ENCODE results near the gene ATF6.
A peak's percentile ranks its signal among the peaks of the same experiment; 100 is the strongest.

ATF6 gene

DNA sequence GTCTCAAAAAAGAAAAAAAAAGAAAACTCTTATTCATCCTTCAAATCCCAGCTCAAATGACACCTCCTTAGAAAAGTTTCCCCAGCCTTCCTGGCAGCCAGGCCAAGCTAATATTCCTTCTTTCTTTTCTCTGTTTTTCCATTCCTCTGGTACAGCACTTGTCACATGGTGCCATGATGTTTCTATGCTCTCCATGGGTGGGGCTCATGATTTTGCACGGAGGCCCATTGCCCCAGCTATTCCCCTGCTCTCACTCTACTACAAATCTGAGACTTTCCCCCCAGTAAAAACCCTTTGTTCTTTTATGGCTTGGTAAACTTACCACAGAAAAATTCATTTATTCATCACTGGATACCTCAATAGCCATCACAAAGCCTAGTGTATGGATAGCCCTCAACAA is 231.0 kb downstream of the ATF6 start:
- no peak overlapping the region for H3K27ac ChIP-seq
- TF ChIP-seq, protein P1, sequence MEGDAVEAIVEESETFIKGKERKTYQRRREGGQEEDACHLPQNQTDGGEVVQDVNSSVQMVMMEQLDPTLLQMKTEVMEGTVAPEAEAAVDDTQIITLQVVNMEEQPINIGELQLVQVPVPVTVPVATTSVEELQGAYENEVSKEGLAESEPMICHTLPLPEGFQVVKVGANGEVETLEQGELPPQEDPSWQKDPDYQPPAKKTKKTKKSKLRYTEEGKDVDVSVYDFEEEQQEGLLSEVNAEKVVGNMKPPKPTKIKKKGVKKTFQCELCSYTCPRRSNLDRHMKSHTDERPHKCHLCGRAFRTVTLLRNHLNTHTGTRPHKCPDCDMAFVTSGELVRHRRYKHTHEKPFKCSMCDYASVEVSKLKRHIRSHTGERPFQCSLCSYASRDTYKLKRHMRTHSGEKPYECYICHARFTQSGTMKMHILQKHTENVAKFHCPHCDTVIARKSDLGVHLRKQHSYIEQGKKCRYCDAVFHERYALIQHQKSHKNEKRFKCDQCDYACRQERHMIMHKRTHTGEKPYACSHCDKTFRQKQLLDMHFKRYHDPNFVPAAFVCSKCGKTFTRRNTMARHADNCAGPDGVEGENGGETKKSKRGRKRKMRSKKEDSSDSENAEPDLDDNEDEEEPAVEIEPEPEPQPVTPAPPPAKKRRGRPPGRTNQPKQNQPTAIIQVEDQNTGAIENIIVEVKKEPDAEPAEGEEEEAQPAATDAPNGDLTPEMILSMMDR (conservative IDR thresholded peaks at IDR 0.05; ENCODE audit: low read depth): no peak

DNA sequence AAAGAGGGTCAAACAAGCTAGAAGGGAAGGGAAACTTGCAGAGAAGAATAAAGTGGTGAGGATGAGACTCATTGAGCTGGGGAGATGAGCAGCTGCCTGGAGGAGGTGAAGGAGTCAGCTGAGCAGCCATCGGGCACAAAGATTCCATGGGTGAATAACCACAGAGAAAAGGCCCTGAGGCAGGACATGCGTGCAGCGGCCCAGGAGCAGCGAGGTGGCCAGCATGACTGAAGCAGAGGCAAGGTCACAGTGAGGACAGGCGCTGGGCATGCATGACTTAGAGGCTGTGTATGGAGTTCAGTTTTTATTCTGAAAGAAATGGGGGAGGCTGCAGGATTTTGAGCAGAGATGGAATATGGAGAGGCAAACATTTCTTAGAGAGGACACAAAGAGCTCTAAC is 232.7 kb downstream of the ATF6 start:
- no peak overlapping the region for H3K27ac ChIP-seq
- TF ChIP-seq, protein P1 (conservative IDR thresholded peaks at IDR 0.05; ENCODE audit: low read depth): no peak
- POLR2A ChIA-PET (ENCODE audit: low non-redundant PET): no interaction called here
- DNase-seq (ENCODE audit: low spot score): no peak
- CTCF ChIA-PET: no interaction called here

More for the DNA sequence above, 231.0 kb downstream of the ATF6 start:
- ChIA-PET POLR2A (ENCODE audit: low non-redundant PET) (no interaction called here), CTCF (interaction anchor here (0.7 kb wide), 1 partner anchor 182 kb away, joined by 3 read pairs; no protein-coding TSS in a partner anchor)
- no peak for DNase-seq (ENCODE audit: low spot score)

DNA sequence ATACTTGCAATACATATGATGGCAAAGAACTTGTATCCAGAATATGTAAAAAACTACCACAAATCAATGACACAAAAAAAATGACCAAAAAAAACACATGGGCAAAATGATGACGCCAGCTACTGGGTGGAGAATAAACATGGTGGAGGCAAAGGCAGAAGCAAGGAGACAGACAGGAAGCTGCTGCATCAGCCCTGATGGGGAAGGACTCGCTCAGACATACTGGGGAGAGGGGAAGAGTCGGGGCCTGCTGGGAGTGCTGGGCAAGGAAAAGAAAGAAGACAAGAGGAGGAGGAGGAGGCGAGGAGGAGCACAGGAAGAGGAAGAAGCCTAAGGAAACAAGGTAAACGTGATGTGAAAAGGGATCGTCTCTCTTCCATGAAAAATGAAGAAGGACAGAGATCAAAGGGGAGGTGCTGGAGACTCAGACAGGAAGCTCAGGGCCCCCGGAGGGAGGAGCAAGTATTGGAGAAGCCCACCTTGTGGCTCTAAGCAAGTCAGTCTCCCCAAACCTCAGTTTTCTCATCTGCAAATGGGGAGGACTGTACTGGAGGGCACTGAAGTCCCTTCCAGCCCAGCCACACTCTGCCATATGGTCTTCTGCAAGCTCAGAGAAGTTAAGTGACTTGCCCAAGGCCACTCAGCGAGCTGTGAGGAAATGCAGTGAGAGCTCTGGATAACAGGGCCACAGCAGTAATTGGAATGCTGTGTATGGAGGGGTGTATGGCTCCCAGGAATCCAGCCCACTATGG is 233.4 kb downstream of the ATF6 start:
- POLR2A ChIA-PET (ENCODE audit: low non-redundant PET): no interaction called here
- no peak for DNase-seq (ENCODE audit: low spot score)

DNA sequence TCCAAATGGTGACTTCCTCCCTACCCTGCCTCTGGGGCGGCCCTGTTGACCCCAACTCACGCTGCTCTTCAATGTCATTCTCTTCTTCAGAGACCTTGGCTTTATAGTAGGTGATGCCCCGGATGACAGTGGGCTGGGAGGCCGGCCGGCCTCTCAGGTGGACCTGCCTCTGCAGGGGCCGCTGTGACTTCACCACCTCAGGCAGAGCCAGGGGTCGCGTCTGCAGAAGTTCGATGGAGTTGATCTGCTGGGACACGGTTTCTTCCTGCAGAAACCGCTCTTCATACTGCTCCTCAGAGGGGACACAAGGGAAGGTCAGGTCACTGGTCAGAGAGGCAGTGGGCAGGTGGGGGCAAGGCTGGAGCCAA is 233.9 kb downstream of the ATF6 start:
- ChIA-PET CTCF (interaction anchor here (0.8 kb wide), 1 partner anchor 169 kb away, joined by 4 read pairs; no protein-coding TSS in a partner anchor), POLR2A (ENCODE audit: low non-redundant PET) (no interaction called here)
- DNase-seq (ENCODE audit: low spot score): no peak
- no peak overlapping the region for H3K27ac ChIP-seq
- TF ChIP-seq, protein P1 (conservative IDR thresholded peaks at IDR 0.05; ENCODE audit: low read depth): no peak

More for the DNA sequence above, 233.4 kb downstream of the ATF6 start:
- no peak overlapping the region for H3K27ac ChIP-seq
- TF ChIP-seq, protein P1 (conservative IDR thresholded peaks at IDR 0.05; ENCODE audit: low read depth): no peak
- CTCF ChIA-PET: no interaction called here

DNA sequence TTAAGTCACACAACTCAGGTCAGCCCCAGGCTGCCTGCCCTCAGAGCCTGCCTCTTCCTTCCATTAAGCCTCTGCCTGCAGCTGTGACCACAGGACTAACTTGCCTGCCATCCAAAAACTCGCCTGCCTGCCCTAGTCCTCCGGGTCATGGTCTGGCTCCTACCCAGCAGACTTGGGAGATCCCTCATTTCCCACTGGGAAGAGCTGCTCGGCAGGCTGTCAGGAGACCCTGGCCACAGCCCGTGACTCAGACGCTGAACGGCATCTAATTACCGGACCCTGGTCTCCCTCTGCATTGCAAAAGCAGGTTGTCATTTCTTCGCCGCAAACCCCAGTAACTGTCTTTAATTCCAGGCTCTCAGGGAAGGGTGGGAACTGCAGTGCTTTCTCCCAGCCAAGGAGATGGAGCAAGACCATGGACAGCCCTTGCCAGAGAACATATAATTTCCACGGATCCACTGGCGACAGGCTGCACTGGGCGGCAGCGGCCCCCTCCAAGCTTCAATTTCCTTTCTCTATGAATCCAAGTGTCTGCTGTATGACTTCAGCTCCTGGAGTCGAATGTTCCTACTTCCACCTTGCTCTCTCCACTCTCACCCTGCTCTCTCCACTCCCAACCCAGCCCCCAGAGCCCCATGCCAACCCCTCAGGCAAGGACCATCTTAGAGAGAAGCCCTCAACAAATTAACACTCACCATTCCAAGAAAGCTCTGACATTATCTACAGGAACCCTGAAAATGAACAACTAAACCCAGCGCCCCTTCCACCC is 237.1 kb downstream of the ATF6 start:
- CTCF ChIA-PET: interaction anchor here (1.0 kb wide), 1 partner anchor 21 kb away, joined by 3 read pairs; the partner anchor contains the start of gene OLFML2B

DNA sequence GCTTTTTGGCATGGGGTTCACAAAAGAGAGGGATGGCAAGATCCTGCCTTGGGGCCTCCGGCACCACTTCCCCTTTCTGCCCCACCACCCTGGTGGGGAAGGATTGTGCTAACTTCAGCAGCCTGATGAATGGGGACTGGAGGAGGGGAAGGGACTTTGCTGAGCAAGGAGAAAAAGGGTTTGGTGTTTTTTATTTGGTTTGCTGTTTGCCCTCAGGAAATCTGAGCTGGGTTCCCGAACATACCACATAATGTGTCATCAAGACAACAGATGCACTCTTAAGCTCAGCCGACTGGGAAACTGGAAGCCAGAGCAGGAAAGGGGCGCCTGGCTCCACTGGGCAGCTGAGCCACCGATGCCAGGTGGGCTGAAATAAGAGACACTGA is 237.7 kb downstream of the ATF6 start:
- POLR2A ChIA-PET (ENCODE audit: low non-redundant PET): no interaction called here
- no peak overlapping the region for H3K27ac ChIP-seq
- TF ChIP-seq, protein P1 (conservative IDR thresholded peaks at IDR 0.05; ENCODE audit: low read depth): no peak
- DNase-seq (ENCODE audit: low spot score): peak; percentile 68
- CTCF ChIA-PET: interaction anchor here (1.0 kb wide), 1 partner anchor 20 kb away, joined by 3 read pairs; the partner anchor contains the start of gene OLFML2B

More for the DNA sequence above, 237.1 kb downstream of the ATF6 start:
- DNase-seq (ENCODE audit: low spot score): no peak
- TF ChIP-seq, protein P1 (conservative IDR thresholded peaks at IDR 0.05; ENCODE audit: low read depth): no peak
- POLR2A ChIA-PET (ENCODE audit: low non-redundant PET): no interaction called here
- no peak overlapping the region for H3K27ac ChIP-seq
